AG09319 (cell line): ENCODE results near the gene CPNE7.

ENCODE experiments used
- DNase-seq: peaks from one replicate; pipeline ENCODE4 v3.0.0-alpha.2; 2010; ENCODE audit warnings: low read depth; ENCODE audit errors: extremely low read depth
- TF ChIP-seq, protein P1 (sequence below): IDR thresholded peaks from 2 replicates; pipeline ENCODE4 v1.5.1; 2011; ENCODE audit warnings: low read depth, mild to moderate bottlenecking, inconsistent platforms, low read length, moderate library complexity

The CPNE7 gene

DNA sequence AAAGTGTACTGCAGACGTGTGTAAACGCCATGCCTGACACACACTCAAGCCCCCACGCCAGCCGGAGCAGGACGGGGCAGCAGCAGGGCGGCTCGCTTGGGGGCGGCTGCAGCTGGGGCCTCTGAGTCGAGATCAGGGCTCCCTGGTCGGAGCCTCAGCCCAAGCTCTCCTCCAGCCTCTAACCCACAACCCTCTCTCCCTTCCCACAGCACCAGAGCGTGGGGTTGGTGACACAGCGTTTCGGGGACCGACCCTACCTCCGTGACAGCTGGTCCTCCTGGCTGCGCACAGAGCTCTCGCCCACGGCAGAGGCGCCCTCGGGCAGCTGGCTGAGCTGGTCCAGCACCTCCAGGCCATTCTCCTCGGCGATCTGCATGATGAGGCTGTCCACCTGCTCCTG lies 70.7 kb downstream of the CPNE7 start:
- no peak for DNase-seq
- TF ChIP-seq, protein P1, sequence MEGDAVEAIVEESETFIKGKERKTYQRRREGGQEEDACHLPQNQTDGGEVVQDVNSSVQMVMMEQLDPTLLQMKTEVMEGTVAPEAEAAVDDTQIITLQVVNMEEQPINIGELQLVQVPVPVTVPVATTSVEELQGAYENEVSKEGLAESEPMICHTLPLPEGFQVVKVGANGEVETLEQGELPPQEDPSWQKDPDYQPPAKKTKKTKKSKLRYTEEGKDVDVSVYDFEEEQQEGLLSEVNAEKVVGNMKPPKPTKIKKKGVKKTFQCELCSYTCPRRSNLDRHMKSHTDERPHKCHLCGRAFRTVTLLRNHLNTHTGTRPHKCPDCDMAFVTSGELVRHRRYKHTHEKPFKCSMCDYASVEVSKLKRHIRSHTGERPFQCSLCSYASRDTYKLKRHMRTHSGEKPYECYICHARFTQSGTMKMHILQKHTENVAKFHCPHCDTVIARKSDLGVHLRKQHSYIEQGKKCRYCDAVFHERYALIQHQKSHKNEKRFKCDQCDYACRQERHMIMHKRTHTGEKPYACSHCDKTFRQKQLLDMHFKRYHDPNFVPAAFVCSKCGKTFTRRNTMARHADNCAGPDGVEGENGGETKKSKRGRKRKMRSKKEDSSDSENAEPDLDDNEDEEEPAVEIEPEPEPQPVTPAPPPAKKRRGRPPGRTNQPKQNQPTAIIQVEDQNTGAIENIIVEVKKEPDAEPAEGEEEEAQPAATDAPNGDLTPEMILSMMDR = no peak
